ENCODE measurements around the gene SEMA5B. TPM values are rescaled to one million over a fixed set of nuclear protein-coding genes. Genes with fewer than 3 reads are reported as not detected.

The SEMA5B gene
- polyA plus RNA-seq, 1 donor from 2014 or later: 7.0 TPM

GRCh38 chr3:123011447-123011846 lies 16.1 kb downstream of the SEMA5B start:
- Histone ChIP-seq H3K4me2 (ENCODE audit: low read length) (no peak overlapping the region), H3K9me3 (ENCODE audit: low read length) (no peaks in the 10 kb centered on the region), H3K79me2 (replicated peaks; ENCODE audit: insufficient read depth, low read length) (no peaks in the 10 kb centered on the region), H3F3A (ENCODE audit: insufficient read depth, low read length, poor library complexity, severe bottlenecking) (no peaks in the 10 kb centered on the region), H3K27ac (ENCODE audit: low read length) (no peak overlapping the region), H3K36me3 (ENCODE audit: insufficient read depth, low read length) (no peaks in the 10 kb centered on the region), H3K9me2 (ENCODE audit: insufficient read depth, low read length) (no peaks in the 10 kb centered on the region), H3K27me3 (ENCODE audit: insufficient read depth, low read depth, low read length) (no peaks in the 10 kb centered on the region), H3K9ac (ENCODE audit: low read length) (no peak overlapping the region), H2AFZ (ENCODE audit: low read depth, low read length) (no peak overlapping the region), H3K4me3 (ENCODE audit: low read length) (no peak overlapping the region), H4K20me1 (ENCODE audit: insufficient read depth) (no peaks in the 10 kb centered on the region)
- TF ChIP-seq REST (IDR thresholded peaks at IDR 0.05; ENCODE audit: borderline replicate concordance) (no peak), EP300 (conservative IDR thresholded peaks at IDR 0.05; ENCODE audit: poor library complexity, severe bottlenecking) (no peak), EZH2 (IDR thresholded peaks at IDR 0.05; ENCODE audit: borderline replicate concordance, insufficient read depth, low read length, poor library complexity, severe bottlenecking) (no peak), MXI1 (conservative IDR thresholded peaks at IDR 0.05; ENCODE audit: poor library complexity, severe bottlenecking) (no peak), CTCF (IDR thresholded peaks at IDR 0.05; ENCODE audit: poor library complexity, severe bottlenecking) (no peak), SMC3 (conservative IDR thresholded peaks at IDR 0.05; ENCODE audit: poor library complexity) (no peak), RAD21 (conservative IDR thresholded peaks at IDR 0.05) (no peak), POLR2AphosphoS5 (IDR thresholded peaks at IDR 0.05) (no peak), TAF1 (IDR thresholded peaks at IDR 0.05; ENCODE audit: low read depth) (no peak)

- H2AFZ ChIP-seq (ENCODE audit: low read depth, low read length): no peak overlapping the region
- H3F3A ChIP-seq (ENCODE audit: insufficient read depth, low read length, poor library complexity, severe bottlenecking): no peaks in the 10 kb centered on the region
- H3K9me2 ChIP-seq (ENCODE audit: insufficient read depth, low read length): no peaks in the 10 kb centered on the region
- H3K9ac ChIP-seq (ENCODE audit: low read length): no peak overlapping the region
- H3K4me2 ChIP-seq (ENCODE audit: low read length): no peak overlapping the region
- no peaks in the 10 kb centered on the region for H3K36me3 ChIP-seq (ENCODE audit: insufficient read depth, low read length)
- no peak overlapping the region for H3K4me3 ChIP-seq (ENCODE audit: low read length)
- no peaks in the 10 kb centered on the region for H3K9me3 ChIP-seq (ENCODE audit: low read length)
- no peaks in the 10 kb centered on the region for H3K79me2 ChIP-seq (replicated peaks; ENCODE audit: insufficient read depth, low read length)
- no peaks in the 10 kb centered on the region for H4K20me1 ChIP-seq (ENCODE audit: insufficient read depth)
- H3K27me3 ChIP-seq (ENCODE audit: insufficient read depth, low read depth, low read length): no peaks in the 10 kb centered on the region
- no peak overlapping the region for H3K27ac ChIP-seq (ENCODE audit: low read length)
- TF ChIP-seq EZH2 (IDR thresholded peaks at IDR 0.05; ENCODE audit: borderline replicate concordance, insufficient read depth, low read length, poor library complexity, severe bottlenecking): no peak
- TF ChIP-seq TAF1 (IDR thresholded peaks at IDR 0.05; ENCODE audit: low read depth): no peak
- TF ChIP-seq POLR2AphosphoS5 (IDR thresholded peaks at IDR 0.05): no peak
- TF ChIP-seq SMC3 (conservative IDR thresholded peaks at IDR 0.05; ENCODE audit: poor library complexity): no peak
- TF ChIP-seq EP300 (conservative IDR thresholded peaks at IDR 0.05; ENCODE audit: poor library complexity, severe bottlenecking): no peak
- TF ChIP-seq REST (IDR thresholded peaks at IDR 0.05; ENCODE audit: borderline replicate concordance): no peak
- no peak for TF ChIP-seq CTCF (IDR thresholded peaks at IDR 0.05; ENCODE audit: poor library complexity, severe bottlenecking)
- no peak for TF ChIP-seq RAD21 (conservative IDR thresholded peaks at IDR 0.05)
- no peak for TF ChIP-seq MXI1 (conservative IDR thresholded peaks at IDR 0.05; ENCODE audit: poor library complexity, severe bottlenecking)
Measured at GRCh38 chr3:123008840-123009239, 18.7 kb downstream of the SEMA5B start.
